Stimulated activated CD8-positive, alpha-beta memory T cell treated with anti-CD3 and anti-CD28 coated beads, Interleukin-4, amount 100 ng/mL, for 24 hours (primary cell): ENCODE measurements around the gene PTPRA.
A peak's percentile ranks its signal among the peaks of the same experiment; 100 is the strongest.

Experiments used
- DNase-seq: peaks from one replicate; pipeline ENCODE4 v3.0.0-alpha.2; 2020; ENCODE audit warnings: low read depth

PTPRA gene

GRCh38 chr20:2849529-2849928 lies 23.8 kb upstream of the PTPRA start:
- no peak for DNase-seq

GRCh38 chr20:2851086-2851485 lies 22.2 kb upstream of the PTPRA start:
- DNase-seq, result no peak

DNA sequence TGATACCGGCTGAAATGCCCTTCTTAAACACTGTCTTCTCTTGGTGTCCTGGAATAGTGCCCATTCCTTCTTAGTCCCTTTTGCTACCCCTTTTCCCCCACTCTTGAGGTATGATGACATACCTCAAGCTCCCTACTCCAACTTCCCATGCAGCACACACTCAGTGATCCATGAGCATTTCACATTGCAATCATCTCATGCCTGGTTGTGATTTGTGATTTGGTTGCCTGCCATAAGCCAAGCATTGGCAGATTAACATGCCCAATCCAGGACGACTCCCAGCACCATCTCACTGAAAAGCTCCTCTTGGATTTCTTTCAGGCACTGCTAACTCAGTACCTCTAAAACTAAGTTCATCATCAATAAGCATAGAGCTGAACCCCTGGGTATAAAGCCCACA lies 14.7 kb upstream of the PTPRA start:
- no peak for DNase-seq

GRCh38 chr20:2859330-2860121 lies 13.8 kb upstream of the PTPRA start:
- DNase-seq, result no peak

- DNase-seq, result no peak
Observed at GRCh38 chr20:2864626-2865025, 8.7 kb upstream of the PTPRA start.

GRCh38 chr20:2865101-2865500 lies 8.2 kb upstream of the PTPRA start:
- no peak for DNase-seq

DNA sequence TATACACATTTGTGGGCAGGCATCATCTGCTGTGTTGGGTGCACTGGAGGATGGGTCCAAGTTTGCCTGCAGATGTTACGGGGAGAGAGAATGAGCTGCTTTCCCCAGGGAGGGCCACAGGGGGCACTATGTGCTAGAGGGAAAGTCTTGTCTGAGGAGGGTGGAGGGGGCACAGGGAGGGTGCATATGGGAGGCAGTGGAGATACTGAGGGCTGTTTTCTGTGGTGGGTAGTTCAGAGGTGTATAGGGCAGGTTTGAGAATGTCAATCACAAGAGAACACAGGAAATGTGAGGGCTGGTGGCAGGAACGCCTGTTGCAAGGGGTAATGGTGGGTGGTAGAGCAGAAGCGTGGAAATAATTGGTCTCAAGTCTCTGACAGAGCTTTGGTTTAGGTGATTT lies 7.7 kb upstream of the PTPRA start:
- DNase-seq, result no peak

GRCh38 chr20:2866236-2866635 lies 7.0 kb upstream of the PTPRA start:
- DNase-seq, result no peak

- no peak for DNase-seq
Observed at GRCh38 chr20:2867081-2867864, 6.0 kb upstream of the PTPRA start.

GRCh38 chr20:2869381-2869780 lies 3.9 kb upstream of the PTPRA start:
- no peak for DNase-seq

- DNase-seq, result no peak
Observed at GRCh38 chr20:2871111-2871465, 2.2 kb upstream of the PTPRA start.

GRCh38 chr20:2871661-2872458 lies 1.4 kb upstream of the PTPRA start:
- DNase-seq, result no peak

DNA sequence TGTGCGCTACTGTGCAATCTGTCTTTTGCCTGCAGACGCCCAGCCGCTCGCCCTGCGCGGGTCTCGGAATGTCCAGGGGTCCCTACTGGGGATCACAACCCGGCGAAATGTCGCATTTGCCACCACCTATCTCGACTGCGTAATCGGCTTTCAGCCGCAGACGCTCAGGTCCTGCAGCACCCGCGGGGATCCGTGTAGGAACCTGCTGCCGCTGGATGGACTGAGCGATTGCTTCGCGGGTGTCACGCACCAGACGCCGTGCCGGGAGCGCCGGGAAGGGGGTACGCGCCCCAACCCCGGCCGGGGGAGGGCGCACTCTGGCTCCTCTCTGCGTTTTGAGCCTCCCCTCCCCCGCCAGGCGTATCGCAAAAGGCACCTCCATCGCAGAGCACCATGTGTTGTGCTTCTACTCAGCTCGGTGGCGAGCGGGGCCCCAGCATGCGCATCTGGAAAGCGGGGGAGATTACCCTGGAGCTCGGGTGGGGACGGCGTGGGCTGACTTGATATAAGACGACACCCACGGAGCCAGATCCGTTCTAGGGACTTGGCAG lies 747 bp upstream of the PTPRA start:
- DNase-seq, result peak; percentile 70

GRCh38 chr20:2873747-2874041 lies 413 bp downstream of the PTPRA start:
- peak; percentile 66 for DNase-seq

GRCh38 chr20:2874456-2874855 lies 1.2 kb downstream of the PTPRA start:
- DNase-seq, result no peak

GRCh38 chr20:2875690-2876203 lies 2.5 kb downstream of the PTPRA start:
- DNase-seq, result no peak

- DNase-seq, result no peak
Observed at GRCh38 chr20:2878515-2878914, 5.2 kb downstream of the PTPRA start.

- DNase-seq, result no peak
Observed at GRCh38 chr20:2879146-2879545, 5.9 kb downstream of the PTPRA start.

DNA sequence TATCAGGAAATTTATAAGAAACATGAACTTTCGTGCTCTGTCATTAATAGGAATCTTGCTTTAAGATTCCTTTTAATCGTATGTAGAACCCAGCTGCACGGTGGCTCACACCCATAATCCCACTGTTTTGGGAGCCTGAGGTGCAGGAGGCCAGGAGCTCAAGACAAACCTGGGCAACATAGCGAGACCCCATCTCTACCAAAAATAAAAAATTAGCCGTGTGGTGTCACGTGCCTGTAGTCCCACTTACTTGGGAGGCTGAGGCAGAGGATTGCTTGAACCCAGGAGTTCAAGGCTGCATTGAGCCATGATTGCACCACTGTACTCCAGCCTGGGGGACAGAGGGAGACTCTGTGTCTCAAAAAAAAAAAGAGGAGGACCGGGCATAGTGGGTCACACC lies 7.4 kb downstream of the PTPRA start:
- DNase-seq, result no peak

- DNase-seq, result no peak
Observed at GRCh38 chr20:2883726-2884637, 10.7 kb downstream of the PTPRA start.

- no peak for DNase-seq
Observed at GRCh38 chr20:2887715-2888114, 14.4 kb downstream of the PTPRA start.
